ENCODE results near the gene CTNNB1. TPM values are rescaled to one million over a fixed set of nuclear protein-coding genes. Genes with fewer than 3 reads are reported as not detected.

CTNNB1 gene
- total RNA-seq, 2 donors from 2014 or later: 405 to 467 TPM

DNA sequence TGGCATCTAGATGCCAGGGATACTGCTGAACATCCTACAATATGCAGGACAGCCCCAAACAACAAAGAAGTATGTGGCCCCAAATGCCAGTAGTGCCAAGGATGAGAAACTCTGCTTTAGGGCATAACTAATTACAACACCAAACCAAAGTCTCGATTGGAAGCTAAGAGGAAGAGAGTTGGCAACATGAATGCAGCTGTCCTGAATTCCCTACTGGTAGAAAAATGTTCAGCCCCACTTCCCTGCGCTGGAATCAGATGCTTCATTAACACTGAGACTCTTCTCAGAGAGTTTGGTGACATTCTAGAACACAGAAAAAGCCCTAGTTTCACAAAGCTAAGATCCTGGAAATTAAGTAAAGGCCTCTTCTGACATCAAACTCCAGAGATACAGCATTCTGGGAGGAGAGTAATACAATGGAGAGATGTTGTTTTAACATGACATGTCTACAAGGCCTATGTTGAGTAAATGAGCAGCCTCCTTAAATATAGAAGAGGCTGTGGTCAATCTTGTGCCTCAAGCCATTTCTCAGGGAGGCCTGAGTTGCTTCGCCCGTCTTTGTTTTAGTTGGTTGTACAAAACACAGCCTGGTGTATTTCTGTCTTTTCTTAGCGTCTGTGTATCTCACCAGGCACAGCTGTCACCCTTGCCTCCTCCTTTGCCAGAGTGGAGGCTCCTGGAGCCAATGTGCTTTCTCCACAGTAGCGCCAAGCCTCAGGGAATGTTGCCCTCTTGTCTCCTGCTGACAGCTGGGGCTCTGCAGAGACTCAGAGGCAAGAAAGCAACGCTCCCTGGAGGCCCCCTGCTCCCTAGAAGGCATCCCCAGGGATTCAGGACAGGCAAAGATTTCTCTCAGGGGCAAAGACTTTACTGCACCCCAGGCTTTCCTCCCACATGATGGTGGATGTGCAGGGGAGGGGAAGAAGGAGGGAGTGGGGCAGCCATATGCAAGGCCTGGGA, 25.1 kb upstream of the CTNNB1 start:
- TF ChIP-seq POLR2A (IDR thresholded peaks at IDR 0.05) (no peak), POLR2AphosphoS5 (IDR thresholded peaks at IDR 0.05) (no peak)
- TF ChIP-seq, protein P1, sequence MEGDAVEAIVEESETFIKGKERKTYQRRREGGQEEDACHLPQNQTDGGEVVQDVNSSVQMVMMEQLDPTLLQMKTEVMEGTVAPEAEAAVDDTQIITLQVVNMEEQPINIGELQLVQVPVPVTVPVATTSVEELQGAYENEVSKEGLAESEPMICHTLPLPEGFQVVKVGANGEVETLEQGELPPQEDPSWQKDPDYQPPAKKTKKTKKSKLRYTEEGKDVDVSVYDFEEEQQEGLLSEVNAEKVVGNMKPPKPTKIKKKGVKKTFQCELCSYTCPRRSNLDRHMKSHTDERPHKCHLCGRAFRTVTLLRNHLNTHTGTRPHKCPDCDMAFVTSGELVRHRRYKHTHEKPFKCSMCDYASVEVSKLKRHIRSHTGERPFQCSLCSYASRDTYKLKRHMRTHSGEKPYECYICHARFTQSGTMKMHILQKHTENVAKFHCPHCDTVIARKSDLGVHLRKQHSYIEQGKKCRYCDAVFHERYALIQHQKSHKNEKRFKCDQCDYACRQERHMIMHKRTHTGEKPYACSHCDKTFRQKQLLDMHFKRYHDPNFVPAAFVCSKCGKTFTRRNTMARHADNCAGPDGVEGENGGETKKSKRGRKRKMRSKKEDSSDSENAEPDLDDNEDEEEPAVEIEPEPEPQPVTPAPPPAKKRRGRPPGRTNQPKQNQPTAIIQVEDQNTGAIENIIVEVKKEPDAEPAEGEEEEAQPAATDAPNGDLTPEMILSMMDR (IDR thresholded peaks at IDR 0.05): no peak
- no peak for DNase-seq (ENCODE audit: low spot score)
- Histone ChIP-seq H3K36me3 (no peaks in the 10 kb centered on the region), H3K4me1 (replicated peaks) (no peaks in the 10 kb centered on the region), H3K27ac (no peak overlapping the region), H3K27me3 (replicated peaks; ENCODE audit: insufficient read depth) (no peaks in the 10 kb centered on the region), H3K9me3 (no peaks in the 10 kb centered on the region), H3K4me3 (no peak overlapping the region)
- WGBS: 85% methylated on average over 7 of the region's 7 CpGs
- intact Hi-C loops (cut with DNase I): no loop called here

DNA sequence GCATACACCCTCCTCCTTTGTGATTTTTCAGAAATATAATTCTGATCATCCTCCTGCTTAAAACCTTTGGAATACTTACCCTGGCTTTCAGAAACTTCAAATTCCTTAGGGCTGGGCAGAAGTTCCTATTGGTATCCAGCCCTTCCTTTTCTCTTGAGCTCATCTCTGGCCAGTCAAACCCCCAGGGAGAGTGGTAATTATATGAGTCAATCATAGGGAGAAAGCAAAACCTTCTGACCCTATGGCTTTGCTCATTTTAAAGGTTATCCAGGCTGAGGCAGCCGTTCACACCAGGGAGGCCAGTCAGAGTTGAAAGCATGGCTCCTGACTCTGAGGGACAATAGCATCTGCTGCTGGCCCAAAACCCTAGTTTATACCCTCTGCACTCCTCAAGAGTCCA, 23.9 kb upstream of the CTNNB1 start:
- H3K36me3 ChIP-seq: no peaks in the 10 kb centered on the region
- intact Hi-C loops (cut with DNase I): no loop called here
- H3K27ac ChIP-seq: no peak overlapping the region
- DNase-seq (ENCODE audit: low spot score): no peak
- no peak overlapping the region for H3K4me3 ChIP-seq
- no peaks in the 10 kb centered on the region for H3K27me3 ChIP-seq (replicated peaks; ENCODE audit: insufficient read depth)
- H3K9me3 ChIP-seq: no peaks in the 10 kb centered on the region
- 93% methylated on average over 1 of the region's 1 CpG for WGBS
- H3K4me1 ChIP-seq (replicated peaks): no peaks in the 10 kb centered on the region
- TF ChIP-seq, protein P1 (IDR thresholded peaks at IDR 0.05): no peak
- TF ChIP-seq POLR2A (IDR thresholded peaks at IDR 0.05): no peak

DNA sequence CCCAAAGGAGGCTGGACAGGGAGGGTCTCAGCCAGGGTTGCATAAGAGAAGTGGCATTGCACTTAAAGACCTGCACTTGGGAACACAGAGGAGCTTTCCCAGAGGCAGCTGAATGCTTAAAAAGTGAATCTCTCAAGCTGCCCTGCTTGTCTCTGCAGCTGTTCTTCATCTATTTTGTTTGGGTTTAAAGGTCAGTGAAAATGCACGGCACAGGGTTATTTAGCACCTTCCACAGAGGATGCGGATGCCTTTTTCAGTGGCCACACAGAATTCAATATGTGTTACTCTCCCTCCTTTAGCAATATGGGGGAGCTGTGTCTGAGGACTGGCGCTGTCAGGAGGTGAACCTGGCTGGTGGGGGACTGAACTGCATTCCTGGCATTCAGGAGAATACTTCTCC, 22.7 kb upstream of the CTNNB1 start:
- no peaks in the 10 kb centered on the region for H3K9me3 ChIP-seq
- no peaks in the 10 kb centered on the region for H3K27me3 ChIP-seq (replicated peaks; ENCODE audit: insufficient read depth)
- 41% methylated on average over 3 of the region's 3 CpGs for WGBS
- no peak for TF ChIP-seq POLR2AphosphoS5 (IDR thresholded peaks at IDR 0.05)
- TF ChIP-seq, protein P1 (IDR thresholded peaks at IDR 0.05): no peak
- TF ChIP-seq POLR2A (IDR thresholded peaks at IDR 0.05): no peak
- intact Hi-C loops (cut with DNase I): no loop called here
- no peak overlapping the region for H3K27ac ChIP-seq
- no peaks in the 10 kb centered on the region for H3K36me3 ChIP-seq
- no peaks in the 10 kb centered on the region for H3K4me1 ChIP-seq (replicated peaks)
- no peak for DNase-seq (ENCODE audit: low spot score)
- no peak overlapping the region for H3K4me3 ChIP-seq

DNA sequence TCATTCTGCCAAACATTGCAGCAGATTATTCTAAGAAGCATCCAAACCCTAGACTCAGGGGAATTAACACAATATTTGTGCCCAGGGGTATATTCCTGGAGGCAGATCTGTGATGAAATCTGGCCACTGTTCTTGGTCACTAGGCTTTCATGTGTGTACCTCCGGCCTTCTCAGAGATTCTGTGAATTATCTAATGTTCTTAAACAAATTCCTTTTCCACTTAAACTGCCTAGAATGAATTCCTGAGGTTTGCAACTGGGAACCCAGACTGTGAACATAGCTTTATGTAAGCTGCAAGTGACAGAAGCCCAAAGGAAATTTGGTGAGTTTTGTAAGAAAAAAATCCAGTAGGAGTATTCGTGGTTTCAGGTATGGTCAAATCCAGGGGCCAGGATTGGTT, 20.7 kb upstream of the CTNNB1 start:
- H3K27me3 ChIP-seq (replicated peaks; ENCODE audit: insufficient read depth): no peaks in the 10 kb centered on the region
- H3K36me3 ChIP-seq: no peaks in the 10 kb centered on the region
- no peak for DNase-seq (ENCODE audit: low spot score)
- H3K27ac ChIP-seq: no peak overlapping the region
- TF ChIP-seq POLR2A (IDR thresholded peaks at IDR 0.05) (no peak), POLR2AphosphoS5 (IDR thresholded peaks at IDR 0.05) (no peak)
- TF ChIP-seq, protein P1 (IDR thresholded peaks at IDR 0.05): no peak
- H3K9me3 ChIP-seq: no peaks in the 10 kb centered on the region
- WGBS: 92% methylated on average over 2 of the region's 2 CpGs
- intact Hi-C loops (cut with DNase I): no loop called here
- H3K4me3 ChIP-seq: no peak overlapping the region
- H3K4me1 ChIP-seq (replicated peaks): no peaks in the 10 kb centered on the region

DNA sequence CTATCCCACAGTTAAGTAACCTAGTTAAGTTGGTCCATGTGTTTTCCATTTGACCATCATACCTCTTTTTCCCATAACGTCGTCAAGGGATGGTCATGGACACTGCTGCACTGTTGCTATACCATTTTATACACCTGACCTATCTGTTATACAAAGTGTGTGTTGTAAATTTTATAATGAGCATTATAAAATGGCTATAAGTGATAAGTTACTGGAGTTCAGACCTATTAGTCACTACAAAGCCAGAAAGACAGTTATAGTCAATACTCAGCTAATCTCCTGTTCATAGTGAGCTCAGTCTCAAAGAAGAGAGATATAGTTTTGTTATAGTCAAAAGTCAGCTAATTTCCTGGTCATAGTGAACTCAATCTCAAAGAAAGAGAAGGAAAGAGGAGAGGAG, 18.9 kb upstream of the CTNNB1 start:
- no peak for DNase-seq (ENCODE audit: low spot score)
- intact Hi-C loops (cut with DNase I): no loop called here
- Histone ChIP-seq H3K27ac (no peak overlapping the region), H3K4me1 (replicated peaks) (no peaks in the 10 kb centered on the region), H3K36me3 (no peaks in the 10 kb centered on the region), H3K4me3 (no peak overlapping the region), H3K27me3 (replicated peaks; ENCODE audit: insufficient read depth) (no peaks in the 10 kb centered on the region), H3K9me3 (no peaks in the 10 kb centered on the region)
- TF ChIP-seq, protein P1 (IDR thresholded peaks at IDR 0.05): no peak
- TF ChIP-seq POLR2AphosphoS5 (IDR thresholded peaks at IDR 0.05): no peak
- WGBS: 99% methylated on average over 2 of the region's 2 CpGs

Measured in prostate gland (tissue), 2 donors.